NCI-H1417 treated with DMSO at 0.1 percent for 48 hours (cell line): Measurements from ENCODE around the gene CTDSPL.
"Not testable (repeated sequence)": the region's sequence is repeated elsewhere in the genome, so short reads cannot be mapped to it uniquely, and the experiment has no call there.

ENCODE experiments used
- DNase-seq: peaks from one replicate; lab custom pipeline; 2025; lab: John Stamatoyannopoulos, UW

The CTDSPL gene

GRCh38 chr3:37861620-37862041, at the start of gene CTDSPL:
CTDSPL (plus strand) TSS chr3:37861880; CDS start chr3:37862200, 320 bp downstream.
- no peak for DNase-seq

DNA sequence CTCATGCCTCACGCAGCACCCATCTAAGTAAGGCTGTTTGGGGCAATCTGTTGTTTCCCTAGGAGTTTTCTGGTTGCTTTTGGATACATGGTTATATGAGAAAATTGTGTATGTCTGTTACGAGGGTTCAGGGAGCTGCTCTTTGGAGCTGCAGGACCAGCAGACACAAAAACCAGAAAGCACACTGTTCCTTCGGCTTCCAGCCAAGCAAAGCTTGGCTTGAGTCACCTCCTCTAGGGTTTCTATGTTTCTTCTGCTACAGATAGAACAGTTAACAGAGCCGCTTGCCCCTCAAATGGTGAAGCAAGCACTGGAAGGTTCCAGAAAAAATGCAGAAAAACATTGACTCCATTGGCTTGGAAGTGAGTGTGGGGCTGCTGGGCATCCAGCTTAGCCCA, 49.2 kb upstream of the CTDSPL start:
- DNase-seq, result no peak

DNA sequence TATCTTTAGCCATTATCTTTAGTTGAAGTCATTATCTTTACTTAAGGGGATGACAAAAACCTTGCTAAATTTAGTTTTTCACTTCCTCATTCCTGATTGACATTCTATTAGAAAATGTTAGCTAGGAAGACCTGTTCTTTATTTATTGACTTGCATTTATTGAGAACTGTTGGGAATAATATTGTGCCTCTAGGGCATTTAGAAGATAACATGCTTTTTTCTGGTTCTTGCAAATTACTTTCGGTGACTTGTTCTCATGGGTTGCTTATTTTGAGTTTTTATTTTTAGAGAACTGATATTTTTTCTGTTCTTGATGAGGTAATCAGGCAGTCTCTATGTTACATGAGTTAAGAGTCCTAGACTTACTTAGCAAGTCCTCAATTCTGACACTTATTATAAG, 48.3 kb upstream of the CTDSPL start:
- no peak for DNase-seq

DNA sequence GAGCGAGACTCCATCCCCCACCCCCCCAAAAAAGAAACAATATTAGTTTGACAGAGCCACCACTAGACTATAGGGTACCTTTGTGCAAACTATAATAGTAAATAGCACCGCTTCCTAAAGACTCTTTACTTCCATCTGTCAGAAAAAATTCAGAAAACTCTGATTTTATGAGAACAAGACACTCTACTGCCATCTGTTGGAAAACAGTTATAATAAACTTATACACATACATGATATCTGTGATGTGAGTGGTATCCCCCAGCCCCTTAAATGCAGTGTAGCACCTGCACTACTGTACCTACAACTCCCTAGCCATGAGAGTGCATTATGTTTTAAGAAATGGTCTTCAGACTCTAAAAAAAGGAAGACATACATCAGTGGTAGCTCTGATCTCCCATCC, 47.1 kb upstream of the CTDSPL start:
- no peak for DNase-seq

DNA sequence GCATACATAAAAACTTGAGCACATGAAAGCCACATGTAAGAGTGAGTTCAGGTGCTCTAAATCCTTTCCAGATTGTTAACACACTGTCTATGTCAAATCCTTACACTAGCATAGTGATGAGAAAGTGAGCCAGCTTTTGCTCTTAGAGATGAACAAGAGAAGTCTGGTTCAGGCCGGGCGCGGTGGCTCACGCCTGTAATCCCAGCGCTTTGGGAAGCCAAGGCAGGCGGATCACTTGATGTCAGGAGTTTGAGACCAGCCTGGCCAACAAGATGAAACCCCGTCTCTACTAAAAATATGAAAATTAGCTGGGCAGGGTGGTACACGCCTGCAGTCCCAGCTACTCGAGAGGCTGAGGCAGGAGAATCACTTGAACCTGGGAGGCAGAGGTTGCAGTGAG, 46.5 kb upstream of the CTDSPL start:
- not testable (repeated sequence) for DNase-seq

GRCh38 chr3:37816271-37816670, 45.4 kb upstream of the CTDSPL start:
- no peak for DNase-seq

- DNase-seq, result no peak
Observed at GRCh38 chr3:37819591-37819990, 42.1 kb upstream of the CTDSPL start.

- DNase-seq, result no peak
Observed at GRCh38 chr3:37820286-37820685, 41.4 kb upstream of the CTDSPL start.

- no peak for DNase-seq
Observed at GRCh38 chr3:37823189-37823588, 38.5 kb upstream of the CTDSPL start.

- DNase-seq, result no peak
Observed at GRCh38 chr3:37824090-37824953, 37.4 kb upstream of the CTDSPL start.

DNA sequence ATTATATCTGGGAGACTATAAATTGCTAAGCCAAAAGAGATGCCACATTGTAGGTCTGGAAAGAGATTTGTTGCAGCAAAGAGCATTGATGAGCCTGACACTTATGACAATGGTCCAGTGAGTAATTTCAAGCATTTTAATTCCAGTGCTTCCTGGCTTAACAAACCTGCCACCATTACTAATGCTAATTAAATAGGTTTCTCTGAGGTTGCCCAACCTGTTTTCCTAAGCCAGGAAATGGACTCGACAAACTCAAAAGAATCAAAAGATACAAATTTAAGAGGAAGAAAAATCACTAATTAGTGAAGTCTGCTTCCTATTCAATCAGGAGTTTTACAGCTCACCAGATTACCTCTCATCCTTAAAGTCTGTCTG, 36.7 kb upstream of the CTDSPL start:
- DNase-seq, result no peak

GRCh38 chr3:37825744-37826400, 35.8 kb upstream of the CTDSPL start:
- no peak for DNase-seq

GRCh38 chr3:37826502-37826901, 35.2 kb upstream of the CTDSPL start:
- DNase-seq, result no peak

DNA sequence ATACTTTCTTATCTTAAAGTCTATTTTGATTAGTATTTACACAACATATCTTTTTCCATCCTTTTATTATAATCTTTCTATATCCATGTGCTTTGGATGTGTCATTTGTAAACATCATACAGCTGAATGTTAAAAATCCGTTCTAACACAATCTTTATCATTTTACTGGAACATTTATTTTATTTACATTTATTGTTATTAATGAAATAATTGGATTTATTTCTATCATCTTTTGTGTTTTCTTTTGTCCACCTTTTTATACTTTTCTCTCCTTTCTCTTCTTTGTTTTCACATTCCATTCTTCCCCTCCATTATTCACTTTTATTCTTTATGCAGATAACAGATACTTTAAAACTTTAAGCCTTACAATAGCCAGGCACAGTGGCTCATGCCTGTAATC, 34.7 kb upstream of the CTDSPL start:
- DNase-seq, result no peak

- DNase-seq, result no peak
Observed at GRCh38 chr3:37832480-37832879, 29.2 kb upstream of the CTDSPL start.

DNA sequence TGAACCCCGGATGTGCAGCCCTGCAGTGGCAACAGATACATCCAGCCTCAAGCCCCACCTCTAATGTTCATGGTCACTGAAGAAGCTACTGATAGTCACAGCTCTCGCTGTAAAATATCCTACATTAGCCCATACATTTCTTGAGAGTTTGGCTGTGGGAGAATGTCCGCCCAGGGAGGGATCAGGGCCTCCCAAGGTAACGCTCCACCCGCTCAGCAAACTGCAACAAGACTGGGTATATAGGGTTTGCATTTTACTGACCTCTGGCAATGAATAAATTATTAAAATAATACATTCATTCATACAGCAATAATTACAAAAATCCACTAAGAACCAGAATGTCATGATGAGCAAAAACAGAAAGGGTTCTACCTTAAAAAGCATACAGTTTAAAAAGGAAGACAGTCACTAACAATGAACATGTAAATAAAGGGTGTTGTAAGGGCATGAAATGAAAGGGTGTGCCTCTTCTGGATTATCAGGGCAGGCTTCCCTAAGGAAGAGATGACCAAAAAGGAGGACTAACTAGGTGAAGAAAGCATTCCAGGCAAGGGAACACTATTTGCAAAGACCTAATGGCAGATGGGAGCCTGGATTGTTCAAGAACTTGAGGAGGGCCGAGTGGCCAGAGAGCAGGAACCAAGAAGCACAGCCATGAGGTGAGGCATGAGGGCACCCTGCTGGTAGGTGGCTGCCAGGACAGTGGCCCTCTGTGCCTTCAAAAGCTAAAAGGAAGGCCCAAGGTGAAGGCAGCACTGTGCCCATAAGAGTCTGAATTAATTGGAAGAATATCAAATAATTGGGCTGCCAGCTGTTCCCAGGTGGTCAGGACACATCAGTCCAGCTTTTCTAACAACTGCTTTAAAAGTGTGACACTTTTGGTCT, 28.1 kb upstream of the CTDSPL start:
- DNase-seq, result no peak

DNA sequence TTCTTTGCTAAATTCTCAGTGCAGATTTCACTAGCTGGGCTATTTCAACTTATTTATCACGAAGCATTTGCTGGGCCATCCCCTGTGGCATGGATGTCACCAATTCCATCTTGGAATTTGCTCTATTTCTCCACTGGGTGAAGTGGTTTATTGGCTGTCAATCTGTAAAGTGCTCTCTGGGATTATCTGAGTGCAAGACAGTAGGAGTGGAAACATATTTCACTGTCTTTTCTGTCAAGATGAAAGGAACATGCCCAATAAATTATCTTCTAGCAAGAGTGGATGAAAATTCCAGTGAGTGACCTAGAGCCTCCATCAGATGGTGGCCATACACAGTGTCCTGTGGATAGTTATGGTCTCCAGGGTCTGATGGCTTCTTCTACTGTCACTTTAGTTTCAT, 25.1 kb upstream of the CTDSPL start:
- DNase-seq, result no peak

- no peak for DNase-seq
Observed at GRCh38 chr3:37847689-37848088, 14.0 kb upstream of the CTDSPL start.

DNA sequence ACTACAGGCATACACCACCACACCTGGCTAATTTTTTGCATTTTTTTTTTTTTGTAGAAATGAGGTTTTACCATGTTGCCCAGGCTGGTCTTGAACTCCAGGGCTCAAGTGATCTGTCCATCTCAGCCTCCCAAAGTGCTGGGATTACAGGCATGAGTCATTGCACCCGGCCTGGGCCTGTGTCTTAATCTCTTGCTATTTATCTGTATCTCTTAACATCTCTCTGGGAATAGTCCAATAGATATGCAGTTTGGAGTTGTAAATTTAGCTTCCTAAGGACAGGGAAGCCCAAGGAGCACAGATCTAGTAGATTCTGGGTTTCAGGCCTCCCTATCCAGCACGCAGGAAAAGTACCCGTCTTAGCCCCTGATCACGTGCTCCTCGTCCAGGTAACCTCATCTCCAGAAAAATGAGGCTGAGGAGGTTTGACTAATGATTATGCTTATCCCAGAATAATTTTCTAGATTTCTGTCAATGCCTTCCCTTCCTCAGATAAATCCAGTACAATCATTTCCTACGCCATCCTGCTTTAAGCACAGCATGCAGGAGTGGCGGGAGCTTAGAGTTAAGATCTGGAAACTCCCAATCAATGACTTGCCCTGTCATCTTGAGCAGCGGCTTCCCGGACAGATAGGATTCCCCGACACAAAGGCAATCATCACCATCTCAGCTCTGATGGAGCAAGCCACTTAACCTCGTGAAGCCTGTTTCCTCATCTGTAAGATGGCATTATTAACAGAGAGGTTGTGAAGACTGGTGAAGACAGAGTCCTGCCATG, 12.3 kb upstream of the CTDSPL start:
- no peak for DNase-seq

GRCh38 chr3:37852097-37852496, 9.6 kb upstream of the CTDSPL start:
- no peak for DNase-seq

DNA sequence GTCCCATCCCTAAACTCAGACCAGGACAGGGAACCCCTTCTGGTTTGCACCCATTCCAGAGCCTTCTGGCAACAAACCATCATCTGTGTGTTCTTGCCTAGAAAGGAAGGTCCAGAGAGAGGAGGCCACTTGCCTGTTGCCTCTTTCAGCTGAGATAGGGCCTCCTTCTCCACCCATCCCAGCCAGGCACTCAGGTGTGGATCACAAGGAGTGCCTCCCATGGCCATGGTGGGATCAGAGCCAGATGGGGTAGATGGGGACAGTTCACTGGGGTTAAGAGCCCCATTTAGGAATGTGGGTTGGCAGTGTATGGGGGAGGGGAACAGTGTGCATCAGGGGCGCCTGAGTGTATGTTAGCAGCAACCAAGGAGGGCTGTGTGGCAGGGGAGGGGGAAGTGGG, 8.9 kb upstream of the CTDSPL start:
- DNase-seq, result no peak
